ENCODE results near the gene RLBP1. TPM values are rescaled to one million over a fixed set of nuclear protein-coding genes. Genes with fewer than 3 reads are reported as not detected.

Gene RLBP1
- total RNA-seq = not detected in 2 replicates

GRCh38 chr15:89221543-89221942, at the start of gene RLBP1:
Gene RLBP1 (minus strand): TSS chr15:89221579. CDS start chr15:89218975, 2,604 bp downstream.

GRCh38 chr15:89243691-89244573, 22.6 kb upstream of the RLBP1 start, which contains the start of gene FANCI:
Gene FANCI (plus strand): TSS chr15:89243979. CDS start chr15:89247648, 3,669 bp downstream.

Other genes starting within 250 kb of the RLBP1 start
- 33.1 and 43.4 TPM in 2 replicates for gene ABHD2, start 133.1 kb downstream of the RLBP1 start, total RNA-seq
- gene FANCI, start 22.4 kb upstream of the RLBP1 start, total RNA-seq = 25.8 and 38.9 TPM in 2 replicates
- 53.6 and 78.2 TPM in 2 replicates for gene POLG, start 113.2 kb upstream of the RLBP1 start, total RNA-seq